WTC11 (cell line): ENCODE measurements around the gene LYZL2. TPM values are rescaled to one million over a fixed set of nuclear protein-coding genes. Genes with fewer than 3 reads are reported as not detected.

Experiments used
- ATAC-seq: fragments of 200-7000 bp; cut with Tn5 transposase; 2 replicates; pipeline ENCODE4 v1.10.0; 2021; ENCODE audit warnings: mild to moderate bottlenecking, moderate library complexity
- CTCF ChIA-PET: fragments of 300-600 bp; sonication (Branson Sonifier 250); formaldehyde crosslinking; loops from one replicate; lab custom pipeline; 2021; ENCODE audit warnings: antibody characterized with exemption; lab: Charles Lee
- POLR2A ChIA-PET: fragments of 350-600 bp; sonication (Branson Sonifier 250); formaldehyde crosslinking; loops from one replicate; lab custom pipeline; 2021; ENCODE audit warnings: antibody characterized with exemption; lab: Charles Lee
- DNase-seq: peaks from one replicate; pipeline ENCODE4 v3.0.0; 2021; ENCODE audit warnings: low spot score
- H3K27ac Mint-ChIP-seq: 2 replicates; pipeline ENCODE4 v1.8.0; 2021; ENCODE audit warnings: mixed read lengths
- H3K27me3 Mint-ChIP-seq: 2 replicates; pipeline ENCODE4 v1.8.0; 2021; ENCODE audit warnings: low read depth, mild to moderate bottlenecking, moderate library complexity, mixed read lengths
- H3K36me3 Mint-ChIP-seq: 2 replicates; pipeline ENCODE4 v1.8.0; 2021; ENCODE audit warnings: mixed read lengths
- H3K4me1 Mint-ChIP-seq: 2 replicates; pipeline ENCODE4 v1.8.0; 2022; ENCODE audit warnings: mixed read lengths
- H3K4me3 Mint-ChIP-seq: 2 replicates; pipeline ENCODE4 v1.8.0; 2021; ENCODE audit warnings: mild to moderate bottlenecking, moderate library complexity, mixed read lengths
- H3K9me3 Mint-ChIP-seq: 2 replicates; pipeline ENCODE4 v1.8.0; 2021; ENCODE audit warnings: mixed read lengths
- FOXJ3 ChIP-seq: sonication (generic); formaldehyde crosslinking; IDR thresholded peaks from 2 replicates; pipeline ENCODE4 v1.9.0; 2021; ENCODE audit warnings: missing genetic modification reagents, mild to moderate bottlenecking, borderline replicate concordance
- GTF2I ChIP-seq: fragments of 250-450 bp; sonication (Bioruptor Pico); conservative IDR thresholded peaks from 2 replicates; pipeline ENCODE4 v1.4.0; 2021; ENCODE audit warnings: mild to moderate bottlenecking
- MXD4 ChIP-seq: fragments of 250-450 bp; sonication (Bioruptor Pico); IDR thresholded peaks from 2 replicates; pipeline ENCODE4 v1.8.0; 2021; ENCODE audit warnings: mild to moderate bottlenecking, moderate library complexity, borderline replicate concordance
- NFATC4 ChIP-seq: fragments of 250-450 bp; sonication (Bioruptor Pico); IDR thresholded peaks from 2 replicates; pipeline ENCODE4 v1.9.0; 2021; ENCODE audit warnings: mild to moderate bottlenecking
- ZNF138 ChIP-seq: sonication (generic); formaldehyde crosslinking; conservative IDR thresholded peaks from 2 replicates; pipeline ENCODE4 v1.8.1; 2022; ENCODE audit warnings: mild to moderate bottlenecking, moderate library complexity, missing genetic modification reagents
- ZNF416 ChIP-seq: fragments of 250-450 bp; sonication (Bioruptor Pico); IDR thresholded peaks from 2 replicates; pipeline ENCODE4 v1.9.0; 2021; ENCODE audit warnings: mild to moderate bottlenecking, inconsistent platforms
- ZNF423 ChIP-seq: fragments of 250-450 bp; sonication (Bioruptor Pico); IDR thresholded peaks from 2 replicates; pipeline ENCODE4 v2.1.2; 2022; ENCODE audit warnings: mild to moderate bottlenecking, moderate library complexity
- ZNF671 ChIP-seq: fragments of 250-450 bp; sonication (Bioruptor Pico); IDR thresholded peaks from 2 replicates; pipeline ENCODE4 v1.8.0; 2021; ENCODE audit warnings: mild to moderate bottlenecking
- total RNA-seq: library from RNA; stranded (reverse); gene quantifications from 3 replicates; pipeline ENCODE4 v1.2.3, GENCODE V29; 2021
- TF ChIP-seq, protein P1 (sequence below): fragments of 200-600 bp; IDR thresholded peaks from 2 replicates; pipeline ENCODE4 v1.8.0; 2022; ENCODE audit warnings: antibody characterized with exemption
- TF ChIP-seq, protein P2 (sequence below): sonication (generic); formaldehyde crosslinking; IDR thresholded peaks from 2 replicates; pipeline ENCODE4 v1.8.1; 2023; ENCODE audit warnings: mild to moderate bottlenecking, missing genetic modification reagents, moderate library complexity
- TF ChIP-seq, protein P3 (sequence below): sonication (generic); formaldehyde crosslinking; IDR thresholded peaks from 2 replicates; pipeline ENCODE4 v1.8.1; 2023; ENCODE audit warnings: mild to moderate bottlenecking, moderate library complexity, missing genetic modification reagents
- TF ChIP-seq, protein P4 (sequence below): sonication (generic); formaldehyde crosslinking; IDR thresholded peaks from 2 replicates; pipeline ENCODE4 v1.8.0; 2022; ENCODE audit warnings: missing genetic modification reagents
- TF ChIP-seq, protein P5 (sequence below): sonication (generic); formaldehyde crosslinking; IDR thresholded peaks from 2 replicates; pipeline ENCODE4 v1.8.1; 2023; ENCODE audit warnings: mild to moderate bottlenecking, missing genetic modification reagents, borderline replicate concordance
- TF ChIP-seq, protein P6 (sequence below): sonication (generic); formaldehyde crosslinking; IDR thresholded peaks from 2 replicates; pipeline ENCODE4 v1.8.1; 2022; ENCODE audit warnings: missing genetic modification reagents, borderline replicate concordance
- TF ChIP-seq, protein P7 (sequence below): fragments of 250-450 bp; sonication (Bioruptor Pico); IDR thresholded peaks from 2 replicates; pipeline ENCODE4 v1.9.0; 2021; ENCODE audit warnings: mild to moderate bottlenecking
- TF ChIP-seq, protein P8 (sequence below): fragments of 250-450 bp; sonication (Bioruptor Pico); IDR thresholded peaks from 2 replicates; pipeline ENCODE4 v2.1.2; 2022; ENCODE audit warnings: mild to moderate bottlenecking, moderate library complexity

Gene LYZL2
- total RNA-seq, 1 experiment from 2014 or later, result not detected

DNA sequence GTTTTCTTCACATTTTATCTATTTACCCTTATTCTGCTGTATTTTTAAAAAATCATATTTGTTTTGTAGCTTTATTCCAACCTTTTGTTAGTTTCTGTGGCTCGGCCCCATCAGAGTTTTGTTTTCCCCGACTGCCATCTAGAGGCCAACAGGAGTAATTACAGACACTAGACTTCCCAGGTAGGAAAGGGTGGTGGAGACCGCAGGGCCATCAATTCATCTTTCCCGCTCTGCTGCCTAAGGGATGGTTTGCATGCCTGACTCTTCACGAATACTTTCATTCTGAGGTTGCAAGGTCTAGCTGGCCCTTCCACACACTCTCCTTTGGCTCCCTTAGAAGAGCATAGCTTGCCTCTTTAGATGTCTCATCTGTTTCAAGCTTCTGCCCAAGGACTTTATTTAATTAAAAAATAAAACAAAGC is 38.3 kb downstream of the LYZL2 start:
- Mint-ChIP-seq H3K9me3 (no peaks in the 10 kb centered on the region), H3K4me1 (peaks cover 25% of the 10 kb centered on the region), H3K36me3 (no peaks in the 10 kb centered on the region), H3K27ac (no peak overlapping the region), H3K4me3 (no peak overlapping the region), H3K27me3 (peaks cover 49% of the 10 kb centered on the region)
- ChIA-PET POLR2A (no interaction called here), CTCF (interaction anchor here (0.6 to 4.5 kb wide), 61 partner anchors 10 to 589 kb away, joined by 3 to 56 read pairs (median 4); partner anchors contain the start of gene MAP3K8)
- ATAC-seq (peak; percentile 72), DNase-seq (peak; percentile 37)
- TF ChIP-seq, protein P1, sequence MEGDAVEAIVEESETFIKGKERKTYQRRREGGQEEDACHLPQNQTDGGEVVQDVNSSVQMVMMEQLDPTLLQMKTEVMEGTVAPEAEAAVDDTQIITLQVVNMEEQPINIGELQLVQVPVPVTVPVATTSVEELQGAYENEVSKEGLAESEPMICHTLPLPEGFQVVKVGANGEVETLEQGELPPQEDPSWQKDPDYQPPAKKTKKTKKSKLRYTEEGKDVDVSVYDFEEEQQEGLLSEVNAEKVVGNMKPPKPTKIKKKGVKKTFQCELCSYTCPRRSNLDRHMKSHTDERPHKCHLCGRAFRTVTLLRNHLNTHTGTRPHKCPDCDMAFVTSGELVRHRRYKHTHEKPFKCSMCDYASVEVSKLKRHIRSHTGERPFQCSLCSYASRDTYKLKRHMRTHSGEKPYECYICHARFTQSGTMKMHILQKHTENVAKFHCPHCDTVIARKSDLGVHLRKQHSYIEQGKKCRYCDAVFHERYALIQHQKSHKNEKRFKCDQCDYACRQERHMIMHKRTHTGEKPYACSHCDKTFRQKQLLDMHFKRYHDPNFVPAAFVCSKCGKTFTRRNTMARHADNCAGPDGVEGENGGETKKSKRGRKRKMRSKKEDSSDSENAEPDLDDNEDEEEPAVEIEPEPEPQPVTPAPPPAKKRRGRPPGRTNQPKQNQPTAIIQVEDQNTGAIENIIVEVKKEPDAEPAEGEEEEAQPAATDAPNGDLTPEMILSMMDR, result peak; percentile 70
- no peak for TF ChIP-seq GTF2I (CRISPR knock-in tag)

DNA sequence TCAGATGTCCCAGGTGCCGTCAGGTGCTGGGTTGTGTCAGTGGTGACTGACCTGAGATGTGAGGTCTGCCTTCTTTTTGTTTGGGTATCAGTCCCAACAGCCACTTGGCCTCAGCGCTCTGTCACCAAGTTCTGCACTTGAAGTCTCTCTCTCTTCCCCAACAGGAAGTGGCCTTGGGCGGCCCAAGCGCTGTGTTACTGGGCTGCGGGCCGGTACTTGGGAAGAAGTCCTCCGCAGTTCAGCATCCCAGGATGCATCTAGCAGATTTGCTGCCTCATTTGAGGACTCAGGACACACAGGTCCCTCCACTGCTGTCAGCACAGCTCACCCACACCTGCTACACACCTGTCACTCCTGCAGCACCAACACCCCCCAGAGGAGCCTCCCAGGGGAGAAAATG is 40.1 kb downstream of the LYZL2 start:
- Mint-ChIP-seq H3K4me1 (peaks cover 24% of the 10 kb centered on the region), H3K36me3 (no peaks in the 10 kb centered on the region), H3K27me3 (peaks cover 31% of the 10 kb centered on the region), H3K27ac (no peak overlapping the region), H3K4me3 (no peak overlapping the region), H3K9me3 (0 out of 2 replicates have a peak, but pooled peaks cover 3% of the 10 kb centered on the region)
- CTCF ChIA-PET, result interaction anchor here (0.6 to 1.6 kb wide), 2 partner anchors 230 to 1141 kb away, joined by 3 to 5 read pairs; no protein-coding TSS in a partner anchor
- no peak for DNase-seq
- POLR2A ChIA-PET, result no interaction called here
- no peak for ATAC-seq
- TF ChIP-seq NFATC4 (CRISPR knock-in tag) (no peak), ZNF138 (CRISPR knock-in tag) (no peak), FOXJ3 (CRISPR knock-in tag) (no peak), MXD4 (no peak), ZNF423 (no peak), ZNF671 (CRISPR knock-in tag) (no peak), ZNF416 (CRISPR knock-in tag) (no peak)
- TF ChIP-seq, protein P2, sequence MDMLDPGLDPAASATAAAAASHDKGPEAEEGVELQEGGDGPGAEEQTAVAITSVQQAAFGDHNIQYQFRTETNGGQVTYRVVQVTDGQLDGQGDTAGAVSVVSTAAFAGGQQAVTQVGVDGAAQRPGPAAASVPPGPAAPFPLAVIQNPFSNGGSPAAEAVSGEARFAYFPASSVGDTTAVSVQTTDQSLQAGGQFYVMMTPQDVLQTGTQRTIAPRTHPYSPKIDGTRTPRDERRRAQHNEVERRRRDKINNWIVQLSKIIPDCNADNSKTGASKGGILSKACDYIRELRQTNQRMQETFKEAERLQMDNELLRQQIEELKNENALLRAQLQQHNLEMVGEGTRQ (CRISPR knock-in tag), result no peak
- TF ChIP-seq, protein P3, sequence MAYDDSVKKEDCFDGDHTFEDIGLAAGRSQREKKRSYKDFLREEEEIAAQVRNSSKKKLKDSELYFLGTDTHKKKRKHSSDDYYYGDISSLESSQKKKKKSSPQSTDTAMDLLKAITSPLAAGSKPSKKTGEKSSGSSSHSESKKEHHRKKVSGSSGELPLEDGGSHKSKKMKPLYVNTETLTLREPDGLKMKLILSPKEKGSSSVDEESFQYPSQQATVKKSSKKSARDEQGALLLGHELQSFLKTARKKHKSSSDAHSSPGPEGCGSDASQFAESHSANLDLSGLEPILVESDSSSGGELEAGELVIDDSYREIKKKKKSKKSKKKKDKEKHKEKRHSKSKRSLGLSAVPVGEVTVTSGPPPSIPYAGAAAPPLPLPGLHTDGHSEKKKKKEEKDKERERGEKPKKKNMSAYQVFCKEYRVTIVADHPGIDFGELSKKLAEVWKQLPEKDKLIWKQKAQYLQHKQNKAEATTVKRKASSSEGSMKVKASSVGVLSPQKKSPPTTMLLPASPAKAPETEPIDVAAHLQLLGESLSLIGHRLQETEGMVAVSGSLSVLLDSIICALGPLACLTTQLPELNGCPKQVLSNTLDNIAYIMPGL (CRISPR knock-in tag), result no peak
- TF ChIP-seq, protein P4, sequence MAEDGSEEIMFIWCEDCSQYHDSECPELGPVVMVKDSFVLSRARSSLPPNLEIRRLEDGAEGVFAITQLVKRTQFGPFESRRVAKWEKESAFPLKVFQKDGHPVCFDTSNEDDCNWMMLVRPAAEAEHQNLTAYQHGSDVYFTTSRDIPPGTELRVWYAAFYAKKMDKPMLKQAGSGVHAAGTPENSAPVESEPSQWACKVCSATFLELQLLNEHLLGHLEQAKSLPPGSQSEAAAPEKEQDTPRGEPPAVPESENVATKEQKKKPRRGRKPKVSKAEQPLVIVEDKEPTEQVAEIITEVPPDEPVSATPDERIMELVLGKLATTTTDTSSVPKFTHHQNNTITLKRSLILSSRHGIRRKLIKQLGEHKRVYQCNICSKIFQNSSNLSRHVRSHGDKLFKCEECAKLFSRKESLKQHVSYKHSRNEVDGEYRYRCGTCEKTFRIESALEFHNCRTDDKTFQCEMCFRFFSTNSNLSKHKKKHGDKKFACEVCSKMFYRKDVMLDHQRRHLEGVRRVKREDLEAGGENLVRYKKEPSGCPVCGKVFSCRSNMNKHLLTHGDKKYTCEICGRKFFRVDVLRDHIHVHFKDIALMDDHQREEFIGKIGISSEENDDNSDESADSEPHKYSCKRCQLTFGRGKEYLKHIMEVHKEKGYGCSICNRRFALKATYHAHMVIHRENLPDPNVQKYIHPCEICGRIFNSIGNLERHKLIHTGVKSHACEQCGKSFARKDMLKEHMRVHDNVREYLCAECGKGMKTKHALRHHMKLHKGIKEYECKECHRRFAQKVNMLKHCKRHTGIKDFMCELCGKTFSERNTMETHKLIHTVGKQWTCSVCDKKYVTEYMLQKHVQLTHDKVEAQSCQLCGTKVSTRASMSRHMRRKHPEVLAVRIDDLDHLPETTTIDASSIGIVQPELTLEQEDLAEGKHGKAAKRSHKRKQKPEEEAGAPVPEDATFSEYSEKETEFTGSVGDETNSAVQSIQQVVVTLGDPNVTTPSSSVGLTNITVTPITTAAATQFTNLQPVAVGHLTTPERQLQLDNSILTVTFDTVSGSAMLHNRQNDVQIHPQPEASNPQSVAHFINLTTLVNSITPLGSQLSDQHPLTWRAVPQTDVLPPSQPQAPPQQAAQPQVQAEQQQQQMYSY (CRISPR knock-in tag), result no peak
- TF ChIP-seq, protein P5, sequence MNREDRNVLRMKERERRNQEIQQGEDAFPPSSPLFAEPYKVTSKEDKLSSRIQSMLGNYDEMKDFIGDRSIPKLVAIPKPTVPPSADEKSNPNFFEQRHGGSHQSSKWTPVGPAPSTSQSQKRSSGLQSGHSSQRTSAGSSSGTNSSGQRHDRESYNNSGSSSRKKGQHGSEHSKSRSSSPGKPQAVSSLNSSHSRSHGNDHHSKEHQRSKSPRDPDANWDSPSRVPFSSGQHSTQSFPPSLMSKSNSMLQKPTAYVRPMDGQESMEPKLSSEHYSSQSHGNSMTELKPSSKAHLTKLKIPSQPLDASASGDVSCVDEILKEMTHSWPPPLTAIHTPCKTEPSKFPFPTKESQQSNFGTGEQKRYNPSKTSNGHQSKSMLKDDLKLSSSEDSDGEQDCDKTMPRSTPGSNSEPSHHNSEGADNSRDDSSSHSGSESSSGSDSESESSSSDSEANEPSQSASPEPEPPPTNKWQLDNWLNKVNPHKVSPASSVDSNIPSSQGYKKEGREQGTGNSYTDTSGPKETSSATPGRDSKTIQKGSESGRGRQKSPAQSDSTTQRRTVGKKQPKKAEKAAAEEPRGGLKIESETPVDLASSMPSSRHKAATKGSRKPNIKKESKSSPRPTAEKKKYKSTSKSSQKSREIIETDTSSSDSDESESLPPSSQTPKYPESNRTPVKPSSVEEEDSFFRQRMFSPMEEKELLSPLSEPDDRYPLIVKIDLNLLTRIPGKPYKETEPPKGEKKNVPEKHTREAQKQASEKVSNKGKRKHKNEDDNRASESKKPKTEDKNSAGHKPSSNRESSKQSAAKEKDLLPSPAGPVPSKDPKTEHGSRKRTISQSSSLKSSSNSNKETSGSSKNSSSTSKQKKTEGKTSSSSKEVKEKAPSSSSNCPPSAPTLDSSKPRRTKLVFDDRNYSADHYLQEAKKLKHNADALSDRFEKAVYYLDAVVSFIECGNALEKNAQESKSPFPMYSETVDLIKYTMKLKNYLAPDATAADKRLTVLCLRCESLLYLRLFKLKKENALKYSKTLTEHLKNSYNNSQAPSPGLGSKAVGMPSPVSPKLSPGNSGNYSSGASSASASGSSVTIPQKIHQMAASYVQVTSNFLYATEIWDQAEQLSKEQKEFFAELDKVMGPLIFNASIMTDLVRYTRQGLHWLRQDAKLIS, result no peak
- TF ChIP-seq, protein P6, sequence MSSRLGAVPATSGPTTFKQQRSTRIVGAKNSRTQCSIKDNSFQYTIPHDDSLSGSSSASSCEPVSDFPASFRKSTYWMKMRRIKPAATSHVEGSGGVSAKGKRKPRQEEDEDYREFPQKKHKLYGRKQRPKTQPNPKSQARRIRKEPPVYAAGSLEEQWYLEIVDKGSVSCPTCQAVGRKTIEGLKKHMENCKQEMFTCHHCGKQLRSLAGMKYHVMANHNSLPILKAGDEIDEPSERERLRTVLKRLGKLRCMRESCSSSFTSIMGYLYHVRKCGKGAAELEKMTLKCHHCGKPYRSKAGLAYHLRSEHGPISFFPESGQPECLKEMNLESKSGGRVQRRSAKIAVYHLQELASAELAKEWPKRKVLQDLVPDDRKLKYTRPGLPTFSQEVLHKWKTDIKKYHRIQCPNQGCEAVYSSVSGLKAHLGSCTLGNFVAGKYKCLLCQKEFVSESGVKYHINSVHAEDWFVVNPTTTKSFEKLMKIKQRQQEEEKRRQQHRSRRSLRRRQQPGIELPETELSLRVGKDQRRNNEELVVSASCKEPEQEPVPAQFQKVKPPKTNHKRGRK, result no peak
- TF ChIP-seq, protein P7, sequence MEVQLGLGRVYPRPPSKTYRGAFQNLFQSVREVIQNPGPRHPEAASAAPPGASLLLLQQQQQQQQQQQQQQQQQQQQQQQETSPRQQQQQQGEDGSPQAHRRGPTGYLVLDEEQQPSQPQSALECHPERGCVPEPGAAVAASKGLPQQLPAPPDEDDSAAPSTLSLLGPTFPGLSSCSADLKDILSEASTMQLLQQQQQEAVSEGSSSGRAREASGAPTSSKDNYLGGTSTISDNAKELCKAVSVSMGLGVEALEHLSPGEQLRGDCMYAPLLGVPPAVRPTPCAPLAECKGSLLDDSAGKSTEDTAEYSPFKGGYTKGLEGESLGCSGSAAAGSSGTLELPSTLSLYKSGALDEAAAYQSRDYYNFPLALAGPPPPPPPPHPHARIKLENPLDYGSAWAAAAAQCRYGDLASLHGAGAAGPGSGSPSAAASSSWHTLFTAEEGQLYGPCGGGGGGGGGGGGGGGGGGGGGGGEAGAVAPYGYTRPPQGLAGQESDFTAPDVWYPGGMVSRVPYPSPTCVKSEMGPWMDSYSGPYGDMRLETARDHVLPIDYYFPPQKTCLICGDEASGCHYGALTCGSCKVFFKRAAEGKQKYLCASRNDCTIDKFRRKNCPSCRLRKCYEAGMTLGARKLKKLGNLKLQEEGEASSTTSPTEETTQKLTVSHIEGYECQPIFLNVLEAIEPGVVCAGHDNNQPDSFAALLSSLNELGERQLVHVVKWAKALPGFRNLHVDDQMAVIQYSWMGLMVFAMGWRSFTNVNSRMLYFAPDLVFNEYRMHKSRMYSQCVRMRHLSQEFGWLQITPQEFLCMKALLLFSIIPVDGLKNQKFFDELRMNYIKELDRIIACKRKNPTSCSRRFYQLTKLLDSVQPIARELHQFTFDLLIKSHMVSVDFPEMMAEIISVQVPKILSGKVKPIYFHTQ (CRISPR knock-in tag), result no peak
- TF ChIP-seq, protein P8, sequence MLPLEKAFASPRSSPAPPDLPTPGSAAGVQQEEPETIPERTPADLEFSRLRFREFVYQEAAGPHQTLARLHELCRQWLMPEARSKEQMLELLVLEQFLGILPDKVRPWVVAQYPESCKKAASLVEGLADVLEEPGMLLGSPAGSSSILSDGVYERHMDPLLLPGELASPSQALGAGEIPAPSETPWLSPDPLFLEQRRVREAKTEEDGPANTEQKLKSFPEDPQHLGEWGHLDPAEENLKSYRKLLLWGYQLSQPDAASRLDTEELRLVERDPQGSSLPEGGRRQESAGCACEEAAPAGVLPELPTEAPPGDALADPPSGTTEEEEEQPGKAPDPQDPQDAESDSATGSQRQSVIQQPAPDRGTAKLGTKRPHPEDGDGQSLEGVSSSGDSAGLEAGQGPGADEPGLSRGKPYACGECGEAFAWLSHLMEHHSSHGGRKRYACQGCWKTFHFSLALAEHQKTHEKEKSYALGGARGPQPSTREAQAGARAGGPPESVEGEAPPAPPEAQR, result no peak
